Parathyroid adenoma (tissue), 2 donors: ENCODE data around the gene TWNK.

ENCODE experiments used
- H2AFZ ChIP-seq: fragments of 300-600 bp; sonication (generic); one replicate; pipeline ENCODE4 v1.7.0; 2017; ENCODE audit warnings: antibody characterized with exemption, mild to moderate bottlenecking
- H3K27ac ChIP-seq: fragments of 300-600 bp; sonication (generic); one replicate; pipeline ENCODE4 v1.7.0; 2017
- H3K27me3 ChIP-seq: fragments of 300-600 bp; sonication (generic); one replicate; pipeline ENCODE4 v1.7.0; 2017; ENCODE audit warnings: low read length; ENCODE audit not compliant: control insufficient read depth, insufficient read depth
- H3K36me3 ChIP-seq: fragments of 300-600 bp; sonication (generic); one replicate; pipeline ENCODE4 v1.7.0; 2017; ENCODE audit warnings: low read length; ENCODE audit not compliant: control insufficient read depth, insufficient read depth
- H3K4me1 ChIP-seq: fragments of 300-600 bp; sonication (generic); one replicate; pipeline ENCODE4 v1.7.0; 2017; ENCODE audit warnings: control low read depth
- H3K4me2 ChIP-seq: fragments of 300-600 bp; sonication (generic); one replicate; pipeline ENCODE4 v1.7.0; 2017; ENCODE audit warnings: low read length
- H3K4me3 ChIP-seq: fragments of 300-600 bp; sonication (generic); one replicate; pipeline ENCODE4 v1.7.0; 2017; ENCODE audit warnings: low read depth, low read length
- H3K79me2 ChIP-seq: fragments of 300-600 bp; sonication (generic); one replicate; pipeline ENCODE4 v1.7.0; 2017; ENCODE audit warnings: control low read depth
- H3K9ac ChIP-seq: fragments of 300-600 bp; sonication (generic); one replicate; pipeline ENCODE4 v1.7.0; 2017; ENCODE audit warnings: mild to moderate bottlenecking
- H3K9me3 ChIP-seq: fragments of 300-600 bp; sonication (generic); one replicate; pipeline ENCODE4 v1.7.0; 2017; ENCODE audit warnings: low read length; ENCODE audit not compliant: control insufficient read depth
- TF ChIP-seq, protein P1 (sequence below): fragments of 300-600 bp; sonication (generic); IDR thresholded peaks from one replicate; pipeline ENCODE4 v1.7.0; 2017; ENCODE audit warnings: antibody characterized with exemption, mild to moderate bottlenecking
- donor health status: primary hyperparathyroidism.

The TWNK gene

DNA sequence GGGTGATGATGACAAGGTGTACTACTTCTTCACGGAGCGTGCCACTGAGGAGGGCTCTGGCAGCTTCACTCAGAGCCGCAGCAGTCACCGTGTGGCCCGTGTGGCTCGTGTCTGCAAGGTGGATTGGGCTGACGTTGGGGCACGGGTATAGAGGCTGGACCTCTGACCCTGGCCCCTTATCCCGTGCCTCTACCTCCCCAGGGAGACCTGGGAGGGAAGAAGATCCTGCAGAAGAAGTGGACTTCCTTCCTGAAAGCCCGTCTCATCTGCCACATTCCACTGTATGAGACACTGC, 8.5 kb upstream of the TWNK start:
- Histone ChIP-seq H3K4me1 (peaks cover 2% of the 10 kb centered on the region), H3K9ac (no peak overlapping the region), H3K79me2 (no peaks in the 10 kb centered on the region), H3K4me3 (no peak overlapping the region), H3K9me3 (no peaks in the 10 kb centered on the region), H3K27ac (no peak overlapping the region), H3K4me2 (no peak overlapping the region), H2AFZ (no peak overlapping the region), H3K36me3 (no peaks in the 10 kb centered on the region), H3K27me3 (no peaks in the 10 kb centered on the region)
- TF ChIP-seq, protein P1, sequence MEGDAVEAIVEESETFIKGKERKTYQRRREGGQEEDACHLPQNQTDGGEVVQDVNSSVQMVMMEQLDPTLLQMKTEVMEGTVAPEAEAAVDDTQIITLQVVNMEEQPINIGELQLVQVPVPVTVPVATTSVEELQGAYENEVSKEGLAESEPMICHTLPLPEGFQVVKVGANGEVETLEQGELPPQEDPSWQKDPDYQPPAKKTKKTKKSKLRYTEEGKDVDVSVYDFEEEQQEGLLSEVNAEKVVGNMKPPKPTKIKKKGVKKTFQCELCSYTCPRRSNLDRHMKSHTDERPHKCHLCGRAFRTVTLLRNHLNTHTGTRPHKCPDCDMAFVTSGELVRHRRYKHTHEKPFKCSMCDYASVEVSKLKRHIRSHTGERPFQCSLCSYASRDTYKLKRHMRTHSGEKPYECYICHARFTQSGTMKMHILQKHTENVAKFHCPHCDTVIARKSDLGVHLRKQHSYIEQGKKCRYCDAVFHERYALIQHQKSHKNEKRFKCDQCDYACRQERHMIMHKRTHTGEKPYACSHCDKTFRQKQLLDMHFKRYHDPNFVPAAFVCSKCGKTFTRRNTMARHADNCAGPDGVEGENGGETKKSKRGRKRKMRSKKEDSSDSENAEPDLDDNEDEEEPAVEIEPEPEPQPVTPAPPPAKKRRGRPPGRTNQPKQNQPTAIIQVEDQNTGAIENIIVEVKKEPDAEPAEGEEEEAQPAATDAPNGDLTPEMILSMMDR, result no peak

DNA sequence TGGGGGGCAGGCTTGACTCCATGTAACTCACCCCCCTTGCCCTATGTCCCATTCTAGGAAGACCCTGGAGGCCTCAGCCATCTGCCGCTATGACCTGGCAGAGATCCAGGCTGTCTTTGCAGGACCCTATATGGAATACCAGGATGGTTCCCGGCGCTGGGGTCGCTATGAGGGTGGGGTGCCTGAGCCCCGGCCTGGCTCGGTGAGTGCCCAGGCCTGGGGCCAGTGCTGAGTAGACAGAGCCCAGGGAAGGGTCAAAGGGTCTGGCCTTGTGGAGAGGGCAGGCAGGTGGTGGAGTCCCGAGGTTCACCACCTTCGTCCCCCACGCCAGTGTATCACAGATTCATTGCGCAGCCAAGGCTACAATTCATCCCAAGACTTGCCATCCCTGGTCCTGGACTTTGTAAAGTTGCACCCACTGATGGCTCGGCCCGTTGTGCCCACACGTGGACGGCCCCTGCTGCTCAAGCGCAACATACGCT, 7.5 kb upstream of the TWNK start:
- no peak overlapping the region for H2AFZ ChIP-seq
- no peak overlapping the region for H3K4me2 ChIP-seq
- no peaks in the 10 kb centered on the region for H3K36me3 ChIP-seq
- H3K4me3 ChIP-seq, result no peak overlapping the region
- TF ChIP-seq, protein P1, result no peak
- H3K4me1 ChIP-seq, result peaks cover 2% of the 10 kb centered on the region
- no peak overlapping the region for H3K9ac ChIP-seq
- H3K9me3 ChIP-seq, result no peaks in the 10 kb centered on the region
- no peak overlapping the region for H3K27ac ChIP-seq
- no peaks in the 10 kb centered on the region for H3K79me2 ChIP-seq
- no peaks in the 10 kb centered on the region for H3K27me3 ChIP-seq

DNA sequence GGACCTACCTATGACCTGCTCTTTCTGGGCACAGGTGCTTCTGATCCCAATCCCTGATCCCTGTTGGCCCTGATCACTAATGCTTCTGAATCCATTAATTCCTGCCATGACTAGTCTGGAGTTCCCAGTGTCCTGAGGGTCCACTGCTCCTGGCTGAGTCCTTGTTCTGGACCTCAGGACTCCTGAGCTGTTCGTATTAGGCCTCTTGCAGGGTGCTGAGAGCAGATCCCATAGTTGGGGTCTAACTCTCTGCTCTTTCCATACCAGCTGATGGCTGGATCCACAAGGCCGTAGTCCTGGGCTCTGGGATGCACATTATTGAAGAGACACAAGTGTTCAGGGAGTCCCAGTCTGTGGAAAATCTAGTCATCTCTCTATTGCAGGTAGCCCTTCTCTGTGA, 7.0 kb upstream of the TWNK start:
- Histone ChIP-seq H3K27me3 (no peaks in the 10 kb centered on the region), H3K27ac (no peak overlapping the region), H3K79me2 (no peaks in the 10 kb centered on the region), H3K9me3 (no peaks in the 10 kb centered on the region), H3K4me3 (no peak overlapping the region), H3K4me1 (peaks cover 2% of the 10 kb centered on the region), H3K9ac (no peak overlapping the region), H2AFZ (no peak overlapping the region), H3K36me3 (no peaks in the 10 kb centered on the region), H3K4me2 (no peak overlapping the region)
- TF ChIP-seq, protein P1, result no peak

DNA sequence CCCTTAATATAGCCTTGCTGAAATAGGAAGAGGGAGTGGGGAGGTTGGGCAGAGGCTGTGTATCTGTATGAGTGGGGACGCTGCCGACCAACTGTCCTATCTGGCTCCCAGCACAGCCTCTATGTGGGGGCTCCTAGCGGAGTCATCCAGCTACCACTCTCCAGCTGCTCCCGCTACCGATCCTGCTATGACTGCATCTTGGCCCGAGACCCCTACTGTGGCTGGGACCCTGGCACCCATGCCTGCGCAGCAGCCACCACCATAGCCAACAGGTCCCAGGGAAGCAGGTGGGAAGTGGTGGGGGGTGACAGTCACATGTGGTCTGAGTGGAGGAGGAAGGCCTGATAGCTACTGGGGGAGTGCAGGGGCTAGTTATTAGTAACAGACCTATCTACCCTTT, 6.6 kb upstream of the TWNK start:
- Histone ChIP-seq H3K4me3 (no peak overlapping the region), H3K4me1 (peaks cover 2% of the 10 kb centered on the region), H3K36me3 (no peaks in the 10 kb centered on the region), H3K27ac (no peak overlapping the region), H3K4me2 (no peak overlapping the region), H2AFZ (no peak overlapping the region), H3K79me2 (no peaks in the 10 kb centered on the region), H3K9ac (no peak overlapping the region), H3K9me3 (no peaks in the 10 kb centered on the region), H3K27me3 (no peaks in the 10 kb centered on the region)
- TF ChIP-seq, protein P1, result no peak

DNA sequence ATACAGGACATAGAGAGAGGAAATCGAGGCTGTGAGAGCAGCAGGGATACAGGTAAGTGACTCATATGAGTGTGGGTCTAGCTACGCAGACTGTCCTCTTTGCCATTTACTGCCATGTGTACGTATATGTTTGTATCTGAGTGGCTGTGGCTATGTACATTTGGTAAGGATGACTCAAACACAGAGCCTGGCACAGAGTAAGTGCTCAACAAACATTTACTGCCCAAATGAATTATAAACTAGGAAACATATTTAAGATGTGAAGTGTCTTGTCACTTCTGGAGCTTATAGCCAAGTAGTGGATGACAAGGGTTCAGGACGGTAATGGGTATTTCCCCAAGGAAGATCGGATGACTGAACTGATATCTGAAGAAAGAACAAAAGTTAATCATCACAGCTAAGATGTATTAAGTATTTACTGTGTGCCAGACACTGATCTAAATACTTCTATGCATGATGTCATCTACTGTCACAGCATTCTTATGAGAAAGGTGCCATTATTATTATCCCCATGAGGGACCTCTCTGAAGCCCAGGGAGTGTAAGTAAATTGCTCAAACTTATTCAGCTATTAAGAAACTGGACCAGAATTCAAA, 6.1 kb upstream of the TWNK start:
- Histone ChIP-seq H3K27me3 (no peaks in the 10 kb centered on the region), H3K4me3 (no peak overlapping the region), H3K36me3 (no peaks in the 10 kb centered on the region), H3K27ac (no peak overlapping the region), H3K9me3 (no peaks in the 10 kb centered on the region), H2AFZ (no peak overlapping the region), H3K79me2 (no peaks in the 10 kb centered on the region), H3K9ac (no peak overlapping the region), H3K4me1 (peaks cover 2% of the 10 kb centered on the region), H3K4me2 (no peak overlapping the region)
- TF ChIP-seq, protein P1, result no peak
